Peyer's patch (tissue), 4 donors: Measurements from ENCODE around the gene SLC39A1. TPM values are rescaled to one million over a fixed set of nuclear protein-coding genes. Genes with fewer than 3 reads are reported as not detected.

Experiments used
- small RNA-seq, 2 donors: library from RNA; depleted of rRNA; stranded (forward); fragments of <200 nt; gene quantifications; one replicate each; pipeline ENCODE3, GENCODE V24; 2016
- total RNA-seq, 4 donors: library from RNA; depleted of rRNA; stranded (reverse); fragments of >200 nt; gene quantifications; one replicate each; pipeline ENCODE4 v1.1.0, GENCODE V29; 2016

Gene SLC39A1
- total RNA-seq, 4 donors from 2014 or later: 20.6 to 73.0 (median 60.1) TPM

Small RNAs within 50 kb of the gene (small RNA-seq; reads per million reads assigned to genes)
- 0 reads per million in 2 donors for gene MIR6737

Other genes starting within 250 kb of the SLC39A1 start
- gene INTS3, start 235.5 kb downstream of the SLC39A1 start, total RNA-seq: 10 to 100 TPM; 24.3 to 75.1 (median 42.4) TPM
- 100 to 1,000 TPM in 1 of 4 donors, 10 to 100 TPM in 3; 12.3 to 124 (median 22.0) TPM for gene SLC27A3, start 188.1 kb downstream of the SLC39A1 start, total RNA-seq
- gene GATAD2B, start 40.6 kb downstream of the SLC39A1 start, total RNA-seq: 10 to 100 TPM; 22.3 to 65.2 (median 24.7) TPM
- 100 to 1,000 TPM in 2 of 4 donors, 10 to 100 TPM in 2; 48.2 to 130 (median 91.6) TPM for gene DENND4B, start 16.8 kb downstream of the SLC39A1 start, total RNA-seq
- 10 to 100 TPM; 20.0 to 42.1 (median 32.4) TPM for gene CRTC2, start 4.9 kb downstream of the SLC39A1 start, total RNA-seq
- gene CREB3L4, start 4.4 kb upstream of the SLC39A1 start, total RNA-seq: 10 to 100 TPM; 14.5 to 21.6 (median 16.6) TPM
- gene JTB, start 14.1 kb upstream of the SLC39A1 start, total RNA-seq: 100 to 1,000 TPM; 172 to 321 (median 193) TPM
- gene RAB13, start 22.8 kb upstream of the SLC39A1 start, total RNA-seq: 10 to 100 TPM; 15.1 to 51.2 (median 15.8) TPM
- 1,000 to 10,000 TPM in 1 of 4 donors, 100 to 1,000 TPM in 3; 660 to 1,996 (median 833) TPM for gene RPS27, start 27.2 kb upstream of the SLC39A1 start, total RNA-seq
- gene NUP210L, start 191.5 kb upstream of the SLC39A1 start, total RNA-seq: under 1 TPM in 1 of 4 donors, not detected in 3; 0.18 TPM
- gene TPM3, start 228.6 kb upstream of the SLC39A1 start, total RNA-seq: 100 to 1,000 TPM; 200 to 451 (median 280) TPM
- not detected for gene CFAP141, start 242.8 kb upstream of the SLC39A1 start, total RNA-seq